DLD1 (cell line): ENCODE data around the gene SLC66A1.

Source experiments
- in situ Hi-C: cut with HindIII; loops from 2 replicates; pipeline ENCODE4 v1.10.0; 2017; ENCODE audit warnings: low sequenced_read_pairs

The SLC66A1 gene

DNA sequence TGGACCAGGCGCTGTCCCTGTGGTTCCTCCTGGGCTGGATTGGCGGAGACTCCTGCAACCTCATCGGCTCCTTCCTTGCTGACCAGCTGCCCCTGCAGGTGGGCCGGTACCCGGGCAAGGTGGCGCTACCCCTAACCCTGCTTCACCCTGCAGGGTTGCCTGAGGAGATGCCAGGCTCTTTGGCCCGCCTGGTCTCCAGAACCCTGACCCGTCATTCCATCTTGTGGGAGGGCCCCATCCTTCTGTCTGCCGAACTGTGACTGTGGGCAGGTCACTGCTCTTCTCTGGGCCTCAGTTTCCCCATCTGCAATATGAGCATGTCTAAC lies 12.5 kb downstream of the SLC66A1 start:
- in situ Hi-C loops, result no loop called here

- in situ Hi-C loops, result loop anchor here (25.0 kb wide), 1 partner anchor 312 kb away; the partner anchor contains the start of gene NBL1
Observed at GRCh38 chr1:19325368-19325957, 13.3 kb downstream of the SLC66A1 start.

DNA sequence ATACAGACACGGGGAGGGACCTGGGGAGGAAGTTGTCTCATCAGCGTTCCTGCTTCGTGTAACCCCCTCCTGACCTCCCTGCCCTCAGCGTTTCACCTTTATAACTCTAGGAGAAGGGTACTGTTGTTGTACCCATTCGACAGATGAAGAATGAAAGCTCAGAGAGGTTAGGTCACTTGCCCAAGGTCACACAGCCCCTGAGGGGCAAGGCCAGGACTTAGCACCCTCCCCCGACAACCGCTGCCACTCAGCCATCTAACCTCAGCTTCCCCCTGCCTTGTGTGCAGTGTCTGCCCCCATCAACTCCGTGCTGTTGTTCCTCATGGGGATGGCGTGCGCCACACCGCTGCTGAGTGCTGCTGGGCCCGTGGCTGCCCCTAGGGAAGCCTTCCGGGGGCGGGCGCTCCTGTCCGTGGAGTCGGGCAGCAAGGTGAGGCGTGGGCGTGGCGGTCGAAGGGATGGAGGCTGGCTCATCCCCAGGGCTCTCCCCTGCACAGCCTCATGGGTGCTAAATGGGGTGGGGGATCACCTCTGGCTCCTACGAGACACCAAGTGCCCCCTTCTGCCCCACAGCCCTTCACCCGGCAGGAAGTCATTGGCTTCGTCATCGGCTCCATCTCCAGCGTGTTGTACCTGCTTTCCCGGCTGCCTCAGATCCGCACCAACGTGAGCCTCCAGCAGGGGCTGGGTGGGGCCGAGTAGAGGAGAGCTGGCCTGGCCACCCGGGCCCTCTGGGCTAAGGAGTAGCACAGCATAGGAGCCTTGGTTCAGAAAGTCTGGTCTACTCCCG lies 14.0 kb downstream of the SLC66A1 start:
- in situ Hi-C loops, result loop anchor here (25.0 kb wide), 1 partner anchor 311 kb away; the partner anchor contains the start of gene NBL1

- in situ Hi-C loops, result loop anchor here (25.0 kb wide), 1 partner anchor 311 kb away; the partner anchor contains the start of gene NBL1
Observed at GRCh38 chr1:19326748-19327065, 14.6 kb downstream of the SLC66A1 start.

- in situ Hi-C loops, result loop anchor here (25.0 kb wide), 1 partner anchor 310 kb away; the partner anchor contains the start of gene NBL1
Observed at GRCh38 chr1:19327301-19327700, 15.2 kb downstream of the SLC66A1 start.

DNA sequence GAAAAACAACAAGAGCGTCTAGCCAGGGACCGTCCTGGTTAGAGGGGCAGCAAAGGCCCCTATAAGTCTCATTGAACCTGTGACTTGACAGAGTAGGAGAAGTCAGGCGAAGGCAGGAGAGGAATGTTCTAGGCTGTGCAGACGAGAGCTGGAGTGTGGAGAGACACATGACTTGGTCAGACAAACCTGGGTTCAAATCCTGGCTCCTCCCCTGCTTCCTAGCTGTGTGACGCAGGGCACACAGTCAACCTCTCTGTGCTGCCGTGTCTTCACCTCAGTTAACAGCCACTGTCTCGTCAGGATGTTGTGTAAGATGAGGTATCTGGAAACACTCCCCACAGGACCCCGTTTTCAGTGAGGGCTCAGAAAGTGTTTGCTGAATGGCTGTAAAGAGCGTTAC lies 15.6 kb downstream of the SLC66A1 start:
- in situ Hi-C loops, result loop anchor here (25.0 kb wide), 1 partner anchor 310 kb away; the partner anchor contains the start of gene NBL1

- in situ Hi-C loops, result loop anchor here (25.0 kb wide), 1 partner anchor 309 kb away; the partner anchor contains the start of gene NBL1
Observed at GRCh38 chr1:19328486-19328885, 16.4 kb downstream of the SLC66A1 start.

DNA sequence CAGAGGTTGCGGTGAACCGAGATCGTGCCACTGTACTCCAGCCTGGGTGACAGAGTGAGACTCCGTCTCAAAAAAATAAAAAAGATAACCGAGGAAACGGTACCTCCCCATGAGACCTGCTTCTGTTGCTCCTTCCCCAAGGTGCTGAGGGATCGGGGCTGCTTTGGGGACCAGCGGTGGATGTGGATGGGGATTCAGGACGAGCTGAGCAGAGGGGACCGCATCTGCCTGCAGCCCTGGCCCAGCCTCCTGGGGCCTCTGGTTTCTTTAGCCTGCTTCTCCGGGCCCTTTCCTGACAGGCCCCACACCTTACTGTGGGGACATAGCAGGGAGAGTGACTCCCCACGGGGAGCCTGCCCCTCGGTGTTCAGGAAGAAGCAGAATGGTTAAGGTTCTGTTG lies 17.1 kb downstream of the SLC66A1 start:
- in situ Hi-C loops, result loop anchor here (25.0 kb wide), 1 partner anchor 308 kb away; the partner anchor contains the start of gene NBL1

GRCh38 chr1:19329611-19330010 lies 17.5 kb downstream of the SLC66A1 start:
- in situ Hi-C loops, result loop anchor here (25.0 kb wide), 1 partner anchor 308 kb away; the partner anchor contains the start of gene NBL1

GRCh38 chr1:19330449-19331135 lies 18.5 kb downstream of the SLC66A1 start:
- in situ Hi-C loops, result loop anchor here (25.0 kb wide), 1 partner anchor 307 kb away; the partner anchor contains the start of gene NBL1

DNA sequence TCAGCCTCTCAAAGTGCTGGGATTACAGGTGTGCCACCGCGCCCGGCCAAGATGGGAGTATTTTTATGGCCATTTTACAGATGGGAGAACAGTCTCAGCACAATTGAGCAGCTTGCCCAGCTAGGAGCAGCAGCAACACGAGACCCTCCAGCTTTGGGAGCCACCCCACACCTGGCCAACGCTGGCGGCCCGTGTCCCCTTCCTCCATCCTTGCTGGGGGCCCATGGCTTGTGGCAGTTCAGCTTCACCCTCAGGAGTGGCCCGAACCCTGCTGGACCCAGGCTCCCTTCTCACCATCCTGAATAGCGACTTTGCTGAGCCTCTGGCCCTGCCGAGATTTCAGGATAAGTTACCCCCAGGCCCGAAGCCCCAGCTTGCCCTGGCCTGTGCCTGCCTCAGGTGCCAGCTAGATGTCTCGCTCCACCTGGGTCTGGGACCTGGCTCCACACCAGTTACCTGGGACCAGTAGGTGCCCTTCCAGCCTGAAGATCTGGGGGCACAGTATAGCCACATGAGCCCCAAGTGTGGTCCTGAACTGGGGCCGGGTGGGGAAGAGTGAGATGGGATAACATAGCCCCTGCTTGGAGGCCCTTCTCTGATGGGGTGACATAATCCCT lies 19.2 kb downstream of the SLC66A1 start:
- in situ Hi-C loops, result loop anchor here (25.0 kb wide), 1 partner anchor 306 kb away; the partner anchor contains the start of gene NBL1

DNA sequence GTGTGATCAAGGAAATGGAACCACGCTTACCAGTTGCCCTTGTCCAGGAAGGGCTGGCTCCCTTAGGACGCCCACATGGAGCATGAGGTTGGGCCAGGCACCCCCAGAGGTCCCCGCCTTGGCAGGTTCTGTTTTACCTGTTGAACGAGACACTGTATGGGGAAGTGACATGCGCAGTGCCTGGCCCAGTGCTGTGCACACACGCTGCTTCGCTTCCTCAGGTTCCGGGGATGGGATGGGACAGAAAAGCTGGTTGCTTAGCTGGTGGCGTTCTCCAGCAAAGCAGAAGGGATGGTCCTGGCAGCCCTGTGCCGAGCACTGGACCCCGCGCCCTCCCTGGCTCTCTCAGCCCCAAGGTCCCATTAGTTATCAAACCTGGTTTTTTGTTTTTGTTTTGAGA lies 20.7 kb downstream of the SLC66A1 start:
- in situ Hi-C loops, result loop anchor here (25.0 kb wide), 1 partner anchor 304 kb away; the partner anchor contains the start of gene NBL1

- in situ Hi-C loops, result loop anchor here (25.0 kb wide), 1 partner anchor 304 kb away; the partner anchor contains the start of gene NBL1
Observed at GRCh38 chr1:19333587-19334354, 21.6 kb downstream of the SLC66A1 start.

GRCh38 chr1:19336543-19336942 lies 24.4 kb downstream of the SLC66A1 start:
- in situ Hi-C loops, result loop anchor here (25.0 kb wide), 1 partner anchor 301 kb away; the partner anchor contains the start of gene NBL1

DNA sequence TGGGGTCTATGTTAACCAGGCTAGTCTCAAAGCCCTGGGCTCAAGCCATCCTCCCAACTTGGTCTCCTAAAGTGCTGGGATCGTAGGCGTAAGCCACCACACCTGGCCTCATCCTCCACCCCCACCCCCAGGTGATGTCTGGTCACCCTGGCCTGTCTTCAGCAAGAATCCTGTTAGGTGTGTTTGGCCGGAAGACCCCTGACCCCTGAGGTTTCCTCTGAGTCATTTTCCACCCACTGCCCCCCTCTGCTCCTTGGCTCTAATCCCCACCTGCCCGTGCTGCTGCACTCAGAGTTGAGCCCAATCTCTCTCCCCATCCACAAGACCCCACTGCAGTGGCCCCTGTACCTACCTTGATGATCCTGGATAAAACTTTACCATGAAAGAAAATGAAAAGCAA lies 25.2 kb downstream of the SLC66A1 start:
- in situ Hi-C loops, result loop anchor here (25.0 kb wide), 1 partner anchor 300 kb away; the partner anchor contains the start of gene NBL1

DNA sequence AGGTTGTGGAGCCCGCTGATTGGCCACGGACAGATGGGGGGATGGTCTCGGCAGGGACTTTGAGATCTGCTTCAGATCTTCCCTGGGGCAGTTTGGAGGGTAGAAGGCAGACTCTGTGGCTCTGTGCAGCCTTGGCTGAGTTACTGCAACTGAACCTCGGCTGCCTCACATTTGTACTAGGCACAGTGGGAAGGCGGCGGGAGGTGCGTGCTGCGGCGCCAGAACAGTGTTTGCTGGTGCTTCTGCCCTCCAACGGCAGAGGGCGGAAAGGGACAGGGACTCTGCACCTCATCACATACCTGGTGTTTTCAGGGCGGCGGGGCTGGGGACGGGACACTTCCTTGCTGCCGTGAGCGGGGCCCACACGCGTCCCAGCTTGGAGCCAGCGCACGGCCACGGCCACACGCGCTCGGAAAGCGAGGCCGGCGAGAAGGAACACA lies 26.2 kb downstream of the SLC66A1 start:
- in situ Hi-C loops, result loop anchor here (25.0 kb wide), 1 partner anchor 299 kb away; the partner anchor contains the start of gene NBL1

DNA sequence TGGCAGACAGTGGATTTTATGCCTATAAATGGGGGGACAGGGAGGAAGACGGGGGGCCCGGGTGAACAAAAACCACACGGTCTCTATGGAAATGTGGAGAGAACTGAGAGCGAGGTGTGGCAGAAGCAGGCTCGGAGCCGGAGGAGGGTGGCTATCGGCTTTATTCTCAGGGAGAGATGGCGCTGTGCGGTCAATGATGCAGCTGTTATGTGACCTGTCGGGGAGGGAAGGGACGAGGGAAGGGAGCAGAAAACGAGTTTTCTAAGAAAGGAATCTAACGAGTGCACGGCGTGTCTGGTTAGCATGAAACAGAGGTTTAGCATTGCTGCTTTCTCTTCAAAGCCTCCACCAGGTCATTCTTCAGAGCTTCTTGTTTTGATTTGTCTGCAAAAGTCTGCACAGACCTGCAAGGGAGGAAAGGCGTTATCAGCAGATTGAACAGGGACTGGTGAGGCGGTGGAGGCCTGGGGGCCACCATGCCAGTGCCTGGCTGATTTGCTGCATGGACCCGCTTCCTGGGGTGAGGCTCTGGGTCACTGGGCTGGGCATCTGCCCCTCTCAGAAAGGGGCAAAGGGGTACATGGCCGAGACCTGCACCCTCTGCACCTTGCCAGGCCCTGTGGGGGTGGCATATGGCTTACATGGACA lies 27.2 kb downstream of the SLC66A1 start:
- in situ Hi-C loops, result loop anchor here (25.0 kb wide), 1 partner anchor 298 kb away; the partner anchor contains the start of gene NBL1

GRCh38 chr1:19340387-19340937 lies 28.3 kb downstream of the SLC66A1 start:
- in situ Hi-C loops, result loop anchor here (25.0 kb wide), 1 partner anchor 297 kb away; the partner anchor contains the start of gene NBL1
